SK-N-MC (cell line): ENCODE data around the gene FAM234A.

Experiments
- EZH2 ChIP-seq: fragments of 200-600 bp; sonication (generic); IDR thresholded peaks from one replicate; pipeline ENCODE4 v1.6.1; 2017; ENCODE audit warnings: antibody characterized with exemption
- POLR2AphosphoS5 ChIP-seq: IDR thresholded peaks from 2 replicates; pipeline ENCODE4 v1.6.1; 2012; ENCODE audit warnings: mild to moderate bottlenecking, low read depth, low read length, borderline replicate concordance

GRCh38 chr16:283033-283805 is 48.6 kb downstream of the FAM234A start, which contains the start of gene PDIA2:
- TF ChIP-seq POLR2AphosphoS5 (no peak), EZH2 (no peak)
